GM23338 (cell line): ENCODE data around the gene GATA5. TPM values are rescaled to one million over a fixed set of nuclear protein-coding genes. Genes with fewer than 3 reads are reported as not detected.

ENCODE experiments used
- ATAC-seq: fragments of 200-7000 bp; cut with Tn5 transposase; 3 replicates; pipeline ENCODE4 v1.9.1; 2020
- DNase-seq: peaks from one replicate; pipeline ENCODE4 v3.0.0-alpha.2; 2015; ENCODE audit warnings: low spot score
- H2AFZ ChIP-seq: fragments of 200-600 bp; sonication (generic); 2 replicates; pipeline ENCODE4 v1.8.0; 2016; ENCODE audit warnings: antibody characterized with exemption, mild to moderate bottlenecking, moderate library complexity
- H3F3A ChIP-seq: fragments of 200-600 bp; sonication (generic); replicated peaks from 2 replicates; pipeline ENCODE4 v1.8.0; 2017; ENCODE audit warnings: antibody characterized with exemption, mixed run types, low read depth
- H3K27ac ChIP-seq: fragments of 200-600 bp; sonication (generic); 2 replicates; pipeline ENCODE4 v1.6.1; 2016; ENCODE audit warnings: low read depth
- H3K27me3 ChIP-seq: fragments of 200-600 bp; sonication (generic); 2 replicates; pipeline ENCODE4 v1.8.0; 2016; ENCODE audit warnings: mild to moderate bottlenecking, mixed run types, moderate library complexity; ENCODE audit not compliant: insufficient read depth
- H3K36me3 ChIP-seq: fragments of 200-600 bp; sonication (generic); 2 replicates; pipeline ENCODE4 v1.8.0; 2016; ENCODE audit warnings: mild to moderate bottlenecking; ENCODE audit not compliant: insufficient read depth
- H3K4me1 ChIP-seq: fragments of 200-600 bp; sonication (generic); 2 replicates; pipeline ENCODE4 v1.8.0; 2016; ENCODE audit warnings: mild to moderate bottlenecking, moderate library complexity; ENCODE audit not compliant: insufficient read depth
- H3K4me2 ChIP-seq: fragments of 200-600 bp; sonication (generic); 2 replicates; pipeline ENCODE4 v1.7.1; 2017; ENCODE audit warnings: mixed run types
- H3K4me3 ChIP-seq: fragments of 200-600 bp; sonication (generic); 2 replicates; pipeline ENCODE4 v1.6.1; 2016; ENCODE audit warnings: mixed run types
- H3K79me2 ChIP-seq: fragments of 200-600 bp; sonication (generic); replicated peaks from 2 replicates; pipeline ENCODE4 v1.8.0; 2017; ENCODE audit warnings: mild to moderate bottlenecking; ENCODE audit not compliant: insufficient read depth
- H3K9me2 ChIP-seq: fragments of 200-600 bp; sonication (generic); 2 replicates; pipeline ENCODE4 v1.8.0; 2017; ENCODE audit not compliant: insufficient read depth
- H4K20me1 ChIP-seq: fragments of 200-600 bp; sonication (generic); replicated peaks from 2 replicates; pipeline ENCODE4 v1.8.0; 2017; ENCODE audit warnings: mild to moderate bottlenecking; ENCODE audit not compliant: insufficient read depth
- H3K27ac Mint-ChIP-seq: 2 replicates; pipeline ENCODE4 v1.8.0; 2020; ENCODE audit warnings: inconsistent platforms, mild to moderate bottlenecking, moderate library complexity, mixed read lengths
- H3K27me3 Mint-ChIP-seq: 3 replicates; pipeline ENCODE4 v1.8.0; 2022; ENCODE audit warnings: low read depth, mild to moderate bottlenecking, moderate library complexity, mixed read lengths, inconsistent platforms; ENCODE audit not compliant: insufficient read depth, poor library complexity
- H3K36me3 Mint-ChIP-seq: 3 replicates; pipeline ENCODE4 v1.8.0; 2021; ENCODE audit warnings: low read depth, mild to moderate bottlenecking, inconsistent platforms, moderate library complexity, mixed read lengths
- H3K4me1 Mint-ChIP-seq: 3 replicates; pipeline ENCODE4 v1.8.0; 2020; ENCODE audit warnings: mild to moderate bottlenecking, inconsistent platforms, mixed read lengths
- H3K4me3 Mint-ChIP-seq: 3 replicates; pipeline ENCODE4 v1.8.0; 2021; ENCODE audit warnings: moderate library complexity, mild to moderate bottlenecking, inconsistent platforms, mixed read lengths
- H3K9me3 Mint-ChIP-seq: 3 replicates; pipeline ENCODE4 v1.8.0; 2020; ENCODE audit warnings: moderate library complexity, mild to moderate bottlenecking, inconsistent platforms, mixed read lengths
- CREB1 ChIP-seq: fragments of 250-450 bp; sonication (Bioruptor Pico); IDR thresholded peaks from 2 replicates; pipeline ENCODE4 v1.5.0; 2020; ENCODE audit warnings: low read depth, mild to moderate bottlenecking, moderate library complexity
- EZH2phosphoT487 ChIP-seq: fragments of 200-600 bp; sonication (generic); IDR thresholded peaks from one replicate; pipeline ENCODE4 v1.8.1; 2018; ENCODE audit warnings: antibody characterized with exemption; ENCODE audit not compliant: unreplicated experiment
- JUNB ChIP-seq: IDR thresholded peaks from one replicate; pipeline ENCODE4 v1.6.1; 2016; ENCODE audit warnings: antibody characterized with exemption; ENCODE audit not compliant: unreplicated experiment
- NANOG ChIP-seq: IDR thresholded peaks from 2 replicates; pipeline ENCODE4 v1.6.1; 2016; ENCODE audit warnings: antibody characterized with exemption, borderline replicate concordance
- POLR2AphosphoS5 ChIP-seq: IDR thresholded peaks from 2 replicates; pipeline ENCODE4 v1.6.1; 2016; ENCODE audit warnings: antibody characterized with exemption, low read depth
- STAT1 ChIP-seq: IDR thresholded peaks from one replicate; pipeline ENCODE4 v1.6.1; 2016; ENCODE audit warnings: antibody characterized with exemption; ENCODE audit not compliant: unreplicated experiment
- ZNF114 ChIP-seq: fragments of 250-450 bp; sonication (Bioruptor Pico); IDR thresholded peaks from 2 replicates; pipeline ENCODE4 v1.5.0; 2020; ENCODE audit warnings: mild to moderate bottlenecking, moderate library complexity
- ZNF331 ChIP-seq: fragments of 250-450 bp; sonication (Bioruptor Pico); IDR thresholded peaks from 2 replicates; pipeline ENCODE4 v1.5.0; 2020; ENCODE audit warnings: low read depth, mild to moderate bottlenecking, moderate library complexity
- polyA plus RNA-seq: library from polyadenylated mRNA; unstranded; fragments of >200 nt; fragmentation: Nextera tagmentation; extraction: Ambion mirVana; gene quantifications from 2 replicates; pipeline ENCODE4 v1.2.1, GENCODE V29; 2016
- total RNA-seq: library from RNA; depleted of rRNA; stranded (reverse); fragments of >200 nt; shearing (Covaris generic); gene quantifications from 2 replicates; pipeline ENCODE4 v1.2.3, GENCODE V29; 2014
- TF ChIP-seq, protein P1 (sequence below): fragments of 250-450 bp; sonication (Bioruptor Pico); IDR thresholded peaks from 2 replicates; pipeline ENCODE4 v1.5.0; 2020; ENCODE audit warnings: mild to moderate bottlenecking, moderate library complexity
- TF ChIP-seq, protein P2 (sequence below): IDR thresholded peaks from one replicate; pipeline ENCODE4 v1.6.1; 2018; ENCODE audit warnings: antibody characterized with exemption; ENCODE audit not compliant: unreplicated experiment
- TF ChIP-seq, protein P3 (sequence below): IDR thresholded peaks from 2 replicates; pipeline ENCODE4 v1.6.1; 2016; ENCODE audit warnings: antibody characterized with exemption

GATA5 gene
- total and polyA plus RNA-seq, 2 experiments from 2014 or later: 0.60 to 0.73 TPM

DNA sequence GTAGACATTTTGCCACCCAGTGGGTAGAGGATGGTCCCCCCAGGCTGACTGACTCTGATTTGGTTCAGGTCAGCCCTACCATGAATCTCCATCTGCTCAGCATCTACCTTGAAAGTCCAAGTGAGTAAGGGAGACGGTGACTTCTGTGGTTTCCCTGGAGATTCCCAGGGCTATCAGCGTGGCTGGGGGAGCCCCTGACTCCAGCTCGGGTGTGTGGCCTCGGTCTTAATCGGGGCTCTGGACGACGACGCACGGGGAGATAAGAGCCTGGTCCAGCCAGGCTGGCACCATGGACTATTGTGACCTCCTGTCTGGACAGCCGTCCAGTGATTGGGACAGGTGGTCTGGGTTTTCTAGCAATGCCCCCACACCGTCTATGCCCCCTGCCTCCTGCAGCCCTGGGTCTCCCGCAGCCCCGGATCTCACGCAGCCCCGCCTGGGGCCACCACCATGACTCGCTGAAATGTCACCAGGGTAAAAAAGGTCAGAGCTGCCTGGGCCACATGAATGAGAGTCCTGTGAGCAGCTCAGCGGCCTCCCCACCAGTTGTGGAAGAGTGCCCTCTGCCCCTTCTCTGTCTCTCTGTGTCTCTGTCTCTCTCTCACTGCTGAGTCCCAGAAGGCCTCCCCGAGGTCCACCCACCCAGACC lies 47.1 kb upstream of the GATA5 start (continued):
- TF ChIP-seq, protein P1, sequence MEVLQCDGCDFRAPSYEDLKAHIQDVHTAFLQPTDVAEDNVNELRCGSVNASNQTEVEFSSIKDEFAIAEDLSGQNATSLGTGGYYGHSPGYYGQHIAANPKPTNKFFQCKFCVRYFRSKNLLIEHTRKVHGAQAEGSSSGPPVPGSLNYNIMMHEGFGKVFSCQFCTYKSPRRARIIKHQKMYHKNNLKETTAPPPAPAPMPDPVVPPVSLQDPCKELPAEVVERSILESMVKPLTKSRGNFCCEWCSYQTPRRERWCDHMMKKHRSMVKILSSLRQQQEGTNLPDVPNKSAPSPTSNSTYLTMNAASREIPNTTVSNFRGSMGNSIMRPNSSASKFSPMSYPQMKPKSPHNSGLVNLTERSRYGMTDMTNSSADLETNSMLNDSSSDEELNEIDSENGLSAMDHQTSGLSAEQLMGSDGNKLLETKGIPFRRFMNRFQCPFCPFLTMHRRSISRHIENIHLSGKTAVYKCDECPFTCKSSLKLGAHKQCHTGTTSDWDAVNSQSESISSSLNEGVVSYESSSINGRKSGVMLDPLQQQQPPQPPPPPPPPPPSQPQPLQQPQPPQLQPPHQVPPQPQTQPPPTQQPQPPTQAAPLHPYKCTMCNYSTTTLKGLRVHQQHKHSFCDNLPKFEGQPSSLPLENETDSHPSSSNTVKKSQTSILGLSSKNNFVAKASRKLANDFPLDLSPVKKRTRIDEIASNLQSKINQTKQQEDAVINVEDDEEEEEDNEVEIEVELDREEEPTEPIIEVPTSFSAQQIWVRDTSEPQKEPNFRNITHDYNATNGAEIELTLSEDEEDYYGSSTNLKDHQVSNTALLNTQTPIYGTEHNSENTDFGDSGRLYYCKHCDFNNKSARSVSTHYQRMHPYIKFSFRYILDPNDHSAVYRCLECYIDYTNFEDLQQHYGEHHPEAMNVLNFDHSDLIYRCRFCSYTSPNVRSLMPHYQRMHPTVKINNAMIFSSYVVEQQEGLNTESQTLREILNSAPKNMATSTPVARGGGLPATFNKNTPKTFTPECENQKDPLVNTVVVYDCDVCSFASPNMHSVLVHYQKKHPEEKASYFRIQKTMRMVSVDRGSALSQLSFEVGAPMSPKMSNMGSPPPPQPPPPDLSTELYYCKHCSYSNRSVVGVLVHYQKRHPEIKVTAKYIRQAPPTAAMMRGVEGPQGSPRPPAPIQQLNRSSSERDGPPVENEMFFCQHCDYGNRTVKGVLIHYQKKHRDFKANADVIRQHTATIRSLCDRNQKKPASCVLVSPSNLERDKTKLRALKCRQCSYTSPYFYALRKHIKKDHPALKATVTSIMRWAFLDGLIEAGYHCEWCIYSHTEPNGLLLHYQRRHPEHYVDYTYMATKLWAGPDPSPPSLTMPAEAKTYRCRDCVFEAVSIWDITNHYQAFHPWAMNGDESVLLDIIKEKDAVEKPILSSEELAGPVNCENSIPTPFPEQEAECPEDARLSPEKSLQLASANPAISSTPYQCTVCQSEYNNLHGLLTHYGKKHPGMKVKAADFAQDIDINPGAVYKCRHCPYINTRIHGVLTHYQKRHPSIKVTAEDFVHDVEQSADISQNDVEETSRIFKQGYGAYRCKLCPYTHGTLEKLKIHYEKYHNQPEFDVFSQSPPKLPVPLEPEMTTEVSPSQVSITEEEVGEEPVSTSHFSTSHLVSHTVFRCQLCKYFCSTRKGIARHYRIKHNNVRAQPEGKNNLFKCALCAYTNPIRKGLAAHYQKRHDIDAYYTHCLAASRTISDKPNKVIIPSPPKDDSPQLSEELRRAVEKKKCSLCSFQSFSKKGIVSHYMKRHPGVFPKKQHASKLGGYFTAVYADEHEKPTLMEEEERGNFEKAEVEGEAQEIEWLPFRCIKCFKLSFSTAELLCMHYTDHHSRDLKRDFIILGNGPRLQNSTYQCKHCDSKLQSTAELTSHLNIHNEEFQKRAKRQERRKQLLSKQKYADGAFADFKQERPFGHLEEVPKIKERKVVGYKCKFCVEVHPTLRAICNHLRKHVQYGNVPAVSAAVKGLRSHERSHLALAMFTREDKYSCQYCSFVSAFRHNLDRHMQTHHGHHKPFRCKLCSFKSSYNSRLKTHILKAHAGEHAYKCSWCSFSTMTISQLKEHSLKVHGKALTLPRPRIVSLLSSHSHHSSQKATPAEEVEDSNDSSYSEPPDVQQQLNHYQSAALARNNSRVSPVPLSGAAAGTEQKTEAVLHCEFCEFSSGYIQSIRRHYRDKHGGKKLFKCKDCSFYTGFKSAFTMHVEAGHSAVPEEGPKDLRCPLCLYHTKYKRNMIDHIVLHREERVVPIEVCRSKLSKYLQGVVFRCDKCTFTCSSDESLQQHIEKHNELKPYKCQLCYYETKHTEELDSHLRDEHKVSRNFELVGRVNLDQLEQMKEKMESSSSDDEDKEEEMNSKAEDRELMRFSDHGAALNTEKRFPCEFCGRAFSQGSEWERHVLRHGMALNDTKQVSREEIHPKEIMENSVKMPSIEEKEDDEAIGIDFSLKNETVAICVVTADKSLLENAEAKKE (CRISPR knock-in tag): no peak
- no peak for TF ChIP-seq POLR2AphosphoS5

DNA sequence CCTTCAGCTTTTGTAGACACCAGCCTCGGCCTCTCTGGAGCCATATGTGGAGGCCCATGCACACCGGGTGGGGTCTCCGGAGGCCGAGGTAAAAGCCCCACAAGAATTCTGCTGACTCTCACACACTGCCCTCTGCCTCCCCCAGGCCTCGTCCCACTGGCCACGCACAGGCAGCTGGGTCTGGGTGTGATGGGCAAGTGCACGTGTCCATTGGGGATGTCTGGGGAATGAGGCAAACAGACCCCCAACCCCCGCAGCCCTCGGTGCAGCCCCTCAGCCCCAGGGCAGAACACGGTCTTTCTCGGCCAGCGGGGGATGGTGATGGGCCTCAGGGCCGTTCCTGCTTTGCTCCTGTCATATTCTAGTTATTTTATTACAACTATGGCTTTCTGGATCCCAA lies 44.0 kb upstream of the GATA5 start:
- Mint-ChIP-seq H3K9me3 (no peaks in the 10 kb centered on the region), H3K36me3 (no peaks in the 10 kb centered on the region), H3K4me1 (peaks cover 17% of the 10 kb centered on the region), H3K27me3 (peaks cover 9% of the 10 kb centered on the region), H3K27ac (no peak overlapping the region), H3K4me3 (no peak overlapping the region)
- TF ChIP-seq STAT1: no peak
- TF ChIP-seq, protein P2, sequence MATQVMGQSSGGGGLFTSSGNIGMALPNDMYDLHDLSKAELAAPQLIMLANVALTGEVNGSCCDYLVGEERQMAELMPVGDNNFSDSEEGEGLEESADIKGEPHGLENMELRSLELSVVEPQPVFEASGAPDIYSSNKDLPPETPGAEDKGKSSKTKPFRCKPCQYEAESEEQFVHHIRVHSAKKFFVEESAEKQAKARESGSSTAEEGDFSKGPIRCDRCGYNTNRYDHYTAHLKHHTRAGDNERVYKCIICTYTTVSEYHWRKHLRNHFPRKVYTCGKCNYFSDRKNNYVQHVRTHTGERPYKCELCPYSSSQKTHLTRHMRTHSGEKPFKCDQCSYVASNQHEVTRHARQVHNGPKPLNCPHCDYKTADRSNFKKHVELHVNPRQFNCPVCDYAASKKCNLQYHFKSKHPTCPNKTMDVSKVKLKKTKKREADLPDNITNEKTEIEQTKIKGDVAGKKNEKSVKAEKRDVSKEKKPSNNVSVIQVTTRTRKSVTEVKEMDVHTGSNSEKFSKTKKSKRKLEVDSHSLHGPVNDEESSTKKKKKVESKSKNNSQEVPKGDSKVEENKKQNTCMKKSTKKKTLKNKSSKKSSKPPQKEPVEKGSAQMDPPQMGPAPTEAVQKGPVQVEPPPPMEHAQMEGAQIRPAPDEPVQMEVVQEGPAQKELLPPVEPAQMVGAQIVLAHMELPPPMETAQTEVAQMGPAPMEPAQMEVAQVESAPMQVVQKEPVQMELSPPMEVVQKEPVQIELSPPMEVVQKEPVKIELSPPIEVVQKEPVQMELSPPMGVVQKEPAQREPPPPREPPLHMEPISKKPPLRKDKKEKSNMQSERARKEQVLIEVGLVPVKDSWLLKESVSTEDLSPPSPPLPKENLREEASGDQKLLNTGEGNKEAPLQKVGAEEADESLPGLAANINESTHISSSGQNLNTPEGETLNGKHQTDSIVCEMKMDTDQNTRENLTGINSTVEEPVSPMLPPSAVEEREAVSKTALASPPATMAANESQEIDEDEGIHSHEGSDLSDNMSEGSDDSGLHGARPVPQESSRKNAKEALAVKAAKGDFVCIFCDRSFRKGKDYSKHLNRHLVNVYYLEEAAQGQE: no peak
- TF ChIP-seq CREB1 (CRISPR knock-in tag): no peak
- TF ChIP-seq EZH2phosphoT487: no peak
- no peak for TF ChIP-seq ZNF331 (CRISPR knock-in tag)
- TF ChIP-seq ZNF114 (CRISPR knock-in tag): no peak
- TF ChIP-seq, protein P3, sequence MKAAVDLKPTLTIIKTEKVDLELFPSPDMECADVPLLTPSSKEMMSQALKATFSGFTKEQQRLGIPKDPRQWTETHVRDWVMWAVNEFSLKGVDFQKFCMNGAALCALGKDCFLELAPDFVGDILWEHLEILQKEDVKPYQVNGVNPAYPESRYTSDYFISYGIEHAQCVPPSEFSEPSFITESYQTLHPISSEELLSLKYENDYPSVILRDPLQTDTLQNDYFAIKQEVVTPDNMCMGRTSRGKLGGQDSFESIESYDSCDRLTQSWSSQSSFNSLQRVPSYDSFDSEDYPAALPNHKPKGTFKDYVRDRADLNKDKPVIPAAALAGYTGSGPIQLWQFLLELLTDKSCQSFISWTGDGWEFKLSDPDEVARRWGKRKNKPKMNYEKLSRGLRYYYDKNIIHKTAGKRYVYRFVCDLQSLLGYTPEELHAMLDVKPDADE: no peak
- TF ChIP-seq NANOG: no peak
- TF ChIP-seq JUNB: no peak
- no peak overlapping the region for H3K4me2 ChIP-seq
- 0 out of 2 replicates have a peak, but pooled peaks cover 3% of the 10 kb centered on the region for H3F3A ChIP-seq
- H3K27me3 ChIP-seq: no peaks in the 10 kb centered on the region
- peaks cover 14% of the 10 kb centered on the region for H3K4me1 ChIP-seq
- ATAC-seq: no peak
- no peak for DNase-seq
- no peaks in the 10 kb centered on the region for H3K36me3 ChIP-seq
- H2AFZ ChIP-seq: no peak overlapping the region
- no peaks in the 10 kb centered on the region for H4K20me1 ChIP-seq
- H3K79me2 ChIP-seq: no peaks in the 10 kb centered on the region
- H3K27ac ChIP-seq: no peak overlapping the region
- no peak overlapping the region for H3K4me3 ChIP-seq
- H3K9me2 ChIP-seq: no peaks in the 10 kb centered on the region
